H1 (cell line): ENCODE measurements around the gene GALNT18.

Experiments used
- CTCF ChIP-seq, 3 experiments: IDR thresholded peaks; 1 replicate in 2 of 3; 2 replicates in 1 of 3; pipeline versions ENCODE4 v1.5.1 to v1.6.1; 2011; ENCODE audit warnings: low read length in 3 of 3, mild to moderate bottlenecking in 3 of 3, inconsistent platforms in 2 of 3, low read depth in 1 of 3, moderate library complexity in 1 of 3; ENCODE audit not compliant: insufficient read depth in 1 of 3; ENCODE audit errors: control extremely low read depth in 1 of 3
- EP300 ChIP-seq, 2 experiments: IDR thresholded peaks; 1 replicate in 1 of 2; 2 replicates in 1 of 2; pipeline ENCODE4 v1.6.1; 2011 to 2012; ENCODE audit warnings: low read depth in 2 of 2, low read length in 2 of 2, mild to moderate bottlenecking in 2 of 2, borderline replicate concordance in 1 of 2, inconsistent platforms in 1 of 2, moderate library complexity in 1 of 2
- EZH2 ChIP-seq: fragments of 200-600 bp; sonication (generic); IDR thresholded peaks from 2 replicates; pipeline ENCODE4 v1.7.1; 2012; ENCODE audit warnings: low read depth, mild to moderate bottlenecking, moderate library complexity, low read length, inconsistent platforms; ENCODE audit not compliant: severe bottlenecking
- POLR2A ChIP-seq, 2 experiments: IDR thresholded peaks; 1 replicate in 1 of 2; 2 replicates in 1 of 2; pipeline ENCODE4 v1.6.1; 2011; ENCODE audit warnings: low read depth in 2 of 2, low read length in 2 of 2, mild to moderate bottlenecking in 2 of 2; ENCODE audit errors: control extremely low read depth in 1 of 2

GRCh38 chr11:11454671-11455223, 167.1 kb downstream of the GALNT18 start:
- no peak for TF ChIP-seq EP300 (IDR thresholded peaks at IDR 0.05; ENCODE audit: borderline replicate concordance in 1 of 2, low read depth in 2 of 2, low read length in 2 of 2)
- TF ChIP-seq POLR2A (IDR thresholded peaks at IDR 0.05; ENCODE audit: control extremely low read depth in 1 of 2, low read depth in 2 of 2, low read length in 2 of 2) = no peak
- TF ChIP-seq EZH2 = no peak
- no peak for TF ChIP-seq CTCF (IDR thresholded peaks at IDR 0.05; ENCODE audit: control extremely low read depth in 1 of 3, insufficient read depth in 1 of 3, low read depth in 1 of 3, low read length in 3 of 3)
